ENCODE measurements around the gene SLC2A13.

GRCh38 chr12:39935275-39935674, 170.6 kb downstream of the SLC2A13 start:
- no peak for TF ChIP-seq ATF3 (CRISPR knock-in tag; conservative IDR thresholded peaks at IDR 0.05)
- TF ChIP-seq ZNF416 (CRISPR knock-in tag; IDR thresholded peaks at IDR 0.05): no peak
- no peak for TF ChIP-seq SMAD4 (CRISPR knock-in tag; IDR thresholded peaks at IDR 0.05)
- no peak for TF ChIP-seq ZNF512 (CRISPR knock-in tag; IDR thresholded peaks at IDR 0.05; ENCODE audit: borderline replicate concordance)
- TF ChIP-seq CTCF (IDR thresholded peaks at IDR 0.05): no peak
- TF ChIP-seq IRF1 (CRISPR knock-in tag; IDR thresholded peaks at IDR 0.05): no peak
- TF ChIP-seq USF2 (CRISPR knock-in tag; IDR thresholded peaks at IDR 0.05): no peak
- no peak for TF ChIP-seq ZBTB43 (CRISPR knock-in tag; IDR thresholded peaks at IDR 0.05)
- no peak for TF ChIP-seq PRRX2 (CRISPR knock-in tag; IDR thresholded peaks at IDR 0.05)
- no peak for TF ChIP-seq TEAD4 (CRISPR knock-in tag; IDR thresholded peaks at IDR 0.05)
- no peak for TF ChIP-seq STAT6 (CRISPR knock-in tag; conservative IDR thresholded peaks at IDR 0.05; ENCODE audit: low read depth)
